Lower leg skin (tissue), 4 donors: ENCODE data around the gene ADI1. TPM values are rescaled to one million over a fixed set of nuclear protein-coding genes. Genes with fewer than 3 reads are reported as not detected.

Experiments
- DNase-seq, 2 donors: peaks; one replicate each; pipeline ENCODE4 v3.0.0-alpha.2; 2019; ENCODE audit warnings: low spot score in 2 of 2
- H3K4me3 ChIP-seq: fragments of 200-600 bp; sonication (generic); 2 replicates; pipeline ENCODE4 v1.5.1; 2017; ENCODE audit warnings: mild to moderate bottlenecking, low read depth; ENCODE audit not compliant: poor library complexity, severe bottlenecking
- POLR2A ChIP-seq, 2 donors: fragments of 450-650 bp; IDR thresholded peaks; one replicate each; pipeline ENCODE4 v1.6.1; 2016 to 2017; ENCODE audit warnings: antibody characterized with exemption in 2 of 2, mild to moderate bottlenecking in 1 of 2, moderate library complexity in 1 of 2
- WGBS, 2 donors: methylation state at CpG; one replicate each; pipeline ENCODE4 v1.1.5; 2018; 5-methylcytosine and 5-hydroxymethylcytosine counted together
- intact Hi-C: fragments of 100-400 bp; cut with DNase I; formaldehyde crosslinking; loops from one replicate; pipeline ENCODE4 v1.15.0; 2023; ENCODE audit warnings: low total_unique reads
- total RNA-seq, 4 donors: library from RNA; depleted of rRNA; stranded (reverse); fragments of >200 nt; gene quantifications; one replicate each; pipeline ENCODE4 v1.1.0, GENCODE V29; 2016
- TF ChIP-seq, protein P1 (sequence below), 3 donors: fragments of 450-650 bp; IDR thresholded peaks; one replicate each; pipeline ENCODE4 v1.5.1; 2016; ENCODE audit warnings: antibody characterized with exemption in 3 of 3, mild to moderate bottlenecking in 3 of 3, moderate library complexity in 2 of 3

Gene ADI1
- total RNA-seq, 4 donors from 2014 or later, result 29.1 to 55.5 (median 44.1) TPM

DNA sequence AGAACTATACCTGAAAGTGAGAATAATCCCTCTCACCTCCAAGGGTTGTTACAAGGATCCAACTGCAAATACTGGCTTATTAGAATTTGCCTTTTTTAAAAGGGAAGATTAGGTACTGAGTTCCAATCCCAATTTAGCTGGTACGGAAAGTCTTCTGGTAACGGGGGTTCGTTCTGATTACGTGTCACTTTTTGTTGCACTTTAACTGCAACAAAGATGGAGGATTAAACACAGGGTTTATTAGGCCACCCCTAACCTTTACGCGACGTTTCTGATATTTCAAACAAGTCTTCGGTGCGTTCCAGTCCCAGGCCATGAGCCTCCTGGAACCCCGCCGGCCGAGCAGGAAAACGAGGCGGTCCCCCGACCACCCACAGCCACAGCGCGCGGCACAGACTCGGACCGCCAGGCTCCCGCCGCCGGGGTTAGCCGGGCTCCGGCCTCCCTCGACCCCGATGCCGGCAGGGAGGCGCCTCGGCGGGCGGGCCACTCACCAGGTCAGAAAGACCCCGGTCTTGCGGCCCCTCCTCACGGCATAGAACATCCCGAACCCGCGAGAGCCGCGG lies 38.4 kb upstream of the ADI1 start:
- no peak for TF ChIP-seq POLR2A (IDR thresholded peaks at IDR 0.05)
- TF ChIP-seq, protein P1, sequence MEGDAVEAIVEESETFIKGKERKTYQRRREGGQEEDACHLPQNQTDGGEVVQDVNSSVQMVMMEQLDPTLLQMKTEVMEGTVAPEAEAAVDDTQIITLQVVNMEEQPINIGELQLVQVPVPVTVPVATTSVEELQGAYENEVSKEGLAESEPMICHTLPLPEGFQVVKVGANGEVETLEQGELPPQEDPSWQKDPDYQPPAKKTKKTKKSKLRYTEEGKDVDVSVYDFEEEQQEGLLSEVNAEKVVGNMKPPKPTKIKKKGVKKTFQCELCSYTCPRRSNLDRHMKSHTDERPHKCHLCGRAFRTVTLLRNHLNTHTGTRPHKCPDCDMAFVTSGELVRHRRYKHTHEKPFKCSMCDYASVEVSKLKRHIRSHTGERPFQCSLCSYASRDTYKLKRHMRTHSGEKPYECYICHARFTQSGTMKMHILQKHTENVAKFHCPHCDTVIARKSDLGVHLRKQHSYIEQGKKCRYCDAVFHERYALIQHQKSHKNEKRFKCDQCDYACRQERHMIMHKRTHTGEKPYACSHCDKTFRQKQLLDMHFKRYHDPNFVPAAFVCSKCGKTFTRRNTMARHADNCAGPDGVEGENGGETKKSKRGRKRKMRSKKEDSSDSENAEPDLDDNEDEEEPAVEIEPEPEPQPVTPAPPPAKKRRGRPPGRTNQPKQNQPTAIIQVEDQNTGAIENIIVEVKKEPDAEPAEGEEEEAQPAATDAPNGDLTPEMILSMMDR (IDR thresholded peaks at IDR 0.05), result no peak
- peak overlapping the region; percentile 99 for H3K4me3 ChIP-seq
- WGBS, 2 donors, result 1% methylated on average over 9 to 40 of the region's 40 CpGs
- intact Hi-C loops, result no loop called here
- DNase-seq, result peak in 1 of 2 donors; percentile 88

DNA sequence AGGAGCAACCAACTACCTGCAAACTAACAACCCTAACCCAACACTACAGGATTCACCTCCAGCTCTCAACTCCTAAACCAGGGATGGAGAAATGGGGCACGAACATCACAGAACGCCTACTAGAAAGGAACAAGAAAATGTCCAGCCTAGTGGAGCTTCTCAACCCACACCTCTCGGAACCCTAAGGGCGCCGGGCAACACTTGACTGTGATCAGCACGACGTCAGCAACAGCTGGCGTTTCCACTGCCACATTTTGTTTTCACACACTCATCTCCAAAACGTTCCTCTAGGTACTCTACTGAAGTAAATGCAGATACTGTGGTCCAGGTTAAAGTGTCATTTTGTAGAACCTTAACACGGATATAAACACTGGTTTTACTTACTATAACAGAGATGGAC lies 34.6 kb upstream of the ADI1 start:
- DNase-seq, result no peak
- no peak overlapping the region for H3K4me3 ChIP-seq
- TF ChIP-seq, protein P1 (IDR thresholded peaks at IDR 0.05), result no peak
- TF ChIP-seq POLR2A (IDR thresholded peaks at IDR 0.05), result no peak
- intact Hi-C loops, result no loop called here
- WGBS, 2 donors, result 89 to 93% methylated on average over 10 of the region's 10 CpGs

DNA sequence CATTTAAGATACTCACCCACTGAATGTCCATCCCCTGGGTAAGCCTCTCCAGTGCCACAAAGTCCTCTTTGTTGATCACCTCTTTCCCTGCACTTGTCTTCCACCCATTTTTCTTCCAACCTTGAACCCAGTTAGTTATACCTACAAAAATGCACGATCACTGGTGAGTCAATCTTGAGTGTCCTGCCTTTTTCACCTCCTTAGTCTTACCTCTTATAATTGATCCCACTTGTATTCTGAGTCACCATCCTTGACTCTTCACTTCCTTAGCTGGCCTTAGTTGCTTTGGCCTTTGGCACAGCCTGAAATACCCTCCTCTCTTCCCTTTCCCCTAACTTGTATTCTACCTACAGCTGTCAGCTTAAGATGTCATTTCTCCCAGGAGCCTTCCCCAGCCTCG lies 28.6 kb upstream of the ADI1 start:
- TF ChIP-seq, protein P1 (IDR thresholded peaks at IDR 0.05), result no peak
- TF ChIP-seq POLR2A (IDR thresholded peaks at IDR 0.05), result no peak
- no peak overlapping the region for H3K4me3 ChIP-seq
- 93 to 98% methylated on average over 2 of the region's 2 CpGs for WGBS, 2 donors
- DNase-seq, result no peak
- intact Hi-C loops, result no loop called here

DNA sequence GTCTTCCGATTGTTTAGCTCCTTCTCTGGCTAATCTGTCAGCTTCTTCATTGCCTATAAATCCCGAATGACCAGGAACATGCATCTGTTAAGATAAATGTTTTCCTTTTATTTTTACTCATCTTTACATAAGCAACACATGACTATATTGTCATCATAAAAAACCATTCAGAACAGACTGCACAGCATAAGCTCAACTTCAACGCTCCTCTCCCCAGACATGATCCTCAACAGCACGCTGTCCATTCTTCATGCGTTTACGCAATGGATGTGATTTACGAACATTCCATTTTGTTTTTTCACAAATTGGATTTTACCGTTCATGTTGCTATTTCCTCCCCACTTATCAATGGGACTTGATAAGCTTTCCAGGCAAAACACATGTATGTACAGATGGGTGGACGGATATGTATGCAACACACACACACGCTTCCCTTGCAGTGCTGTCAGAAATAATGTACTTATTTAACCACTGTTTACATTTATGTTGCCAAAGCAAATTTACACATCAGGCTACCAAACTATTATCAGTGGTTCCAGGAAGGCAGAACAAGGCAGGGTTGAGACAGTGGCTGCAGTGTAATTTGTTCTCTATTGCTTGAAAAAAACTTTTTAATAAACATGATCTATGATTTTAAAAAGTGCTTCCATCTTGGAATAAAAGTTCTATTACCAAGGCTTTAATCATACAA lies 26.6 kb upstream of the ADI1 start:
- intact Hi-C loops, result no loop called here

DNA sequence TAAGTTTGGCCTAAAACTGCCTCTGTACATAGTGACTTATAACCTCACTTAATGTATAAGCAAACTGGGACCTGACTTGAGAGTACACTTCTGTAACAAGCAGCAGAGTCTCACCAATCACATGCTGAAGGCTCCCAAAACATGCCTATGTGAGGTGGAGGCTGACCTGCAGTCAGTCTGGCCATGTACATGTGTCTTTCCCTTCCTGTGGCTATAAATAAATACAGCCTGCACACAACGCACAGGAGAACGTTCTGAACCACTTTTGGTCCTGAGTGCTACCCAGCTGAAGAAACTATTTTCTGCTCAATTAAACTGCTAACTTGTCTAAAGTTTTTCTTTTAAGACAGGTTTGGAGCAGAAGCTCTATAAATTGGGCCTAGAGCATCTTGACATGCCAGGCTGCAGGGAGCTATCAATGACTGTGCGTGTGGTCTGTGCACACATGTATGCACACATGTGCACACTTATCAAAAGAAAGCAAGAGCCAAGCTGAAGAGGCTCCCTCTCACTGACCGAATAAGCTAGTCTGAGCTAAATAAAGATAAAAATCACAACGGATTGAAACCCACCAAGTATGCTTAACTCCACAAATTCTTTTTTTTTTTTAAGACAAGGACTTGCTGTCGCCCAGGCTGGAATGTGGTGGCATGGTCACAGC lies 23.8 kb upstream of the ADI1 start:
- intact Hi-C loops, result no loop called here
- DNase-seq, result no peak
- no peak for TF ChIP-seq POLR2A (IDR thresholded peaks at IDR 0.05)
- TF ChIP-seq, protein P1 (IDR thresholded peaks at IDR 0.05), result no peak
- 78 to 81% methylated on average over 6 of the region's 6 CpGs for WGBS, 2 donors
- no peak overlapping the region for H3K4me3 ChIP-seq

More for the DNA sequence above, 26.6 kb upstream of the ADI1 start:
- DNase-seq, result no peak
- no peak for TF ChIP-seq POLR2A (IDR thresholded peaks at IDR 0.05)
- TF ChIP-seq, protein P1 (IDR thresholded peaks at IDR 0.05), result no peak
- WGBS, 2 donors, result 92 to 94% methylated on average over 10 of the region's 10 CpGs
- H3K4me3 ChIP-seq, result no peak overlapping the region
